Measurements from ENCODE around the gene SLC38A7. TPM values are rescaled to one million over a fixed set of nuclear protein-coding genes. Genes with fewer than 3 reads are reported as not detected.
"Not testable (repeated sequence)": the region's sequence is repeated elsewhere in the genome, so short reads cannot be mapped to it uniquely, and the experiment has no call there.

SLC38A7 gene
- total RNA-seq, 1 donor from 2014 or later = 36.1 TPM

- ATAC-seq (no peak), DNase-seq (no peak)
- intact Hi-C loops (cut with micrococcal nuclease) = no loop called here
Measured at GRCh38 chr16:58640949-58641348, 43.6 kb downstream of the SLC38A7 start.

- no peak for ATAC-seq
- intact Hi-C loops (cut with micrococcal nuclease) = no loop called here
- DNase-seq = no peak
Measured at GRCh38 chr16:58639836-58640235, 44.7 kb downstream of the SLC38A7 start.

GRCh38 chr16:58639230-58639629 lies 45.3 kb downstream of the SLC38A7 start:
- DNase-seq (no peak), ATAC-seq (no peak)
- intact Hi-C loops (cut with micrococcal nuclease) = no loop called here

- ATAC-seq (peak; percentile 88), DNase-seq (peak; percentile 58)
- intact Hi-C loops (cut with micrococcal nuclease) = no loop called here
Measured at GRCh38 chr16:58638148-58639036, 46.2 kb downstream of the SLC38A7 start.

- intact Hi-C loops (cut with micrococcal nuclease); DNase-seq; ATAC-seq: not testable (repeated sequence)
Measured at GRCh38 chr16:58637021-58637420, 47.5 kb downstream of the SLC38A7 start.

GRCh38 chr16:58636466-58636865 lies 48.1 kb downstream of the SLC38A7 start:
- intact Hi-C loops (cut with micrococcal nuclease) = no loop called here
- no peak for ATAC-seq

GRCh38 chr16:58635502-58635901 lies 49.1 kb downstream of the SLC38A7 start:
- intact Hi-C loops (cut with micrococcal nuclease) = no loop called here
- DNase-seq (no peak), ATAC-seq (no peak)

More at GRCh38 chr16:58636466-58636865, 48.1 kb downstream of the SLC38A7 start:
- no peak for DNase-seq

- intact Hi-C loops (cut with micrococcal nuclease) = no loop called here
- no peak for ATAC-seq
Measured at GRCh38 chr16:58634265-58634802, 50.2 kb downstream of the SLC38A7 start.

GRCh38 chr16:58629733-58630640 lies 54.6 kb downstream of the SLC38A7 start, which contains the start of gene CNOT1:
Gene CNOT1, minus strand, starts transcription at chr16:58629826. Its CDS starts 30,489 bp downstream, at chr16:58599337.
- peak; percentile 94 for ATAC-seq
- intact Hi-C loops (cut with micrococcal nuclease) = no loop called here
- peak; percentile 98 for DNase-seq

More at GRCh38 chr16:58634265-58634802, 50.2 kb downstream of the SLC38A7 start:
- DNase-seq = no peak

GRCh38 chr16:58628845-58629732 lies 55.5 kb downstream of the SLC38A7 start:
- DNase-seq (peak; percentile 62), ATAC-seq (peak; percentile 47)
- intact Hi-C loops (cut with micrococcal nuclease) = no loop called here

GRCh38 chr16:58624209-58624608 lies 60.4 kb downstream of the SLC38A7 start:
- ATAC-seq = no peak
- DNase-seq = no peak
- intact Hi-C loops (cut with micrococcal nuclease) = no loop called here

GRCh38 chr16:58620396-58620795 lies 64.2 kb downstream of the SLC38A7 start:
- ATAC-seq = peak; percentile 25
- intact Hi-C loops (cut with micrococcal nuclease) = no loop called here

GRCh38 chr16:58615280-58615679 lies 69.3 kb downstream of the SLC38A7 start:
- no peak for ATAC-seq
- intact Hi-C loops (cut with micrococcal nuclease) = no loop called here
- DNase-seq = no peak

More at GRCh38 chr16:58620396-58620795, 64.2 kb downstream of the SLC38A7 start:
- no peak for DNase-seq

Other genes with a start within 250 kb of the SLC38A7 start
- 580 TPM for gene NDRG4, start 184.6 kb downstream of the SLC38A7 start, total RNA-seq
- gene SETD6, start 169.3 kb downstream of the SLC38A7 start, total RNA-seq = 15.3 TPM
- gene CNOT1, start 54.9 kb downstream of the SLC38A7 start, total RNA-seq = 88.9 TPM
- gene GOT2, start 49.5 kb upstream of the SLC38A7 start, total RNA-seq = 555 TPM

Measured in left ventricle myocardium superior (tissue), 1 donor.